Stimulated activated CD4-positive, alpha-beta T cell treated with anti-CD3 and anti-CD28 coated beads, Interleukin-4, amount 100 ng/mL, for 24 hours (primary cell): Measurements from ENCODE around the gene OR4F15.
"Not testable (repeated sequence)": the region's sequence is repeated elsewhere in the genome, so short reads cannot be mapped to it uniquely, and the experiment has no call there.

Source experiments
- DNase-seq: peaks from one replicate; pipeline ENCODE4 v3.0.0-alpha.2; 2020

OR4F15 gene

GRCh38 chr15:101811902-101812301, at the start of gene OR4F15:
TSS of gene OR4F15 (plus strand) at chr15:101812202. CDS start at chr15:101818187, 5,985 bp downstream.
- no peak for DNase-seq

DNA sequence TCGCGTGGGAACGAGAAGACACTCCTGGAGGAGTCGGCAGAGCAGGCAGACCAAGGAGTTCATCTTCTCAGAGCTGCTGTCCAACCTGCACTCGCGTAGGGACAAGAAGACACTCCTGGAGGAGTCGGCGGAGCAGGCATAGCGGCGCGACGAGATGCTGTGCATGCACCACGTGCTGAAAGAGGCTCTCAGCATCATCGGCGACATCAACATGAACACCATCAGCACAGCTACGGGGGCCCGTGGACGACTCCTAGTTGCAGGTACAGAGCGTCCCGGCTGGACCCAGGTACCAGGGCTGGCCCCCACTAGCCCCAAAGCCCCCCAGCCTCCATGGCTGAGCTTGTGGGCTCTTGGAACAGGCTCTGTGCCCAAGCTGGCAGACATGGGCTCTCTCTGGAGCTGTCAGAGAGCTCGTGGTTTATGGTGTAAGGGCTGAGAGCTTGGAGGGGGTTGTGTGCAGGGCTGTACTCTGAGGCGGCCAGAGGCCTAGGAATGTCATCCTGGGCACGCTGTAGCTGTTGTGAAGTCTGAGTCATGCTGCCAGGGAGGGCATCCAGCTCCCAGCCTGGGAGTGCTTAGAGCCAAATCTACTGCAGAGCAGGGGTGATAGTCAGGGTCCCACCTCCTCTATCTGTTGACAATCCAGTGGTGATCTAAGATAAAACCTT, 47.2 kb upstream of the OR4F15 start:
- not testable (repeated sequence) for DNase-seq

- DNase-seq, result not testable (repeated sequence)
Measured at GRCh38 chr15:101765340-101765671, 46.7 kb upstream of the OR4F15 start.

GRCh38 chr15:101765772-101766456, 46.1 kb upstream of the OR4F15 start:
- DNase-seq, result no peak

DNA sequence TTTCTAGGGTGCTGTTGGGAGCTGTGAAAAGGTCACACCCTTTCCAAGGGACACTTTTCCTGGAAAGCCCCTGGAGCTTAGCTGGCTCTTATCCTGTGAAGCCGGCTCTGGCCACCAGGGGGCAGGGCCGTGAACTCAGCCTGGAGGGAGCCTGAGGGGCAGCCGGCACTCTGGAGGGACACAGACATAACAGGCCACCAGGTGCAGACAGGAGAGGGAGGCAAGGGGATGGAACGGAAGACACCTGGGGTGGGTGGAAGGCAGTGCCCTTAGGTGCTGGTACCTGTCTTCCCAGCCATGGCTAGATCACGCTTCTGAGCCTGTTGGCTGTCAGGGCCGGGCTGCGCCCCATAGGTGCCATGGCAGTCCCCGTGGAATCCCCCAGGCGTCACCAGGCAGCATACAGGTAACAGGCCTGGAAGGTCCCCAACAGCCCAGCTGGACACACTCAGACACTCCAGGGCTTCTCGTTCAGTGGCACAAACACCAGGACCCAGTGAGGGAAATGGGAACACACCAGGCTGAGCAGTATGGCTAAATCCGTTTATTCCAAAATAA, 44.8 kb upstream of the OR4F15 start:
- DNase-seq, result not testable (repeated sequence)

- DNase-seq, result no peak
Measured at GRCh38 chr15:101772921-101773320, 39.1 kb upstream of the OR4F15 start.

DNA sequence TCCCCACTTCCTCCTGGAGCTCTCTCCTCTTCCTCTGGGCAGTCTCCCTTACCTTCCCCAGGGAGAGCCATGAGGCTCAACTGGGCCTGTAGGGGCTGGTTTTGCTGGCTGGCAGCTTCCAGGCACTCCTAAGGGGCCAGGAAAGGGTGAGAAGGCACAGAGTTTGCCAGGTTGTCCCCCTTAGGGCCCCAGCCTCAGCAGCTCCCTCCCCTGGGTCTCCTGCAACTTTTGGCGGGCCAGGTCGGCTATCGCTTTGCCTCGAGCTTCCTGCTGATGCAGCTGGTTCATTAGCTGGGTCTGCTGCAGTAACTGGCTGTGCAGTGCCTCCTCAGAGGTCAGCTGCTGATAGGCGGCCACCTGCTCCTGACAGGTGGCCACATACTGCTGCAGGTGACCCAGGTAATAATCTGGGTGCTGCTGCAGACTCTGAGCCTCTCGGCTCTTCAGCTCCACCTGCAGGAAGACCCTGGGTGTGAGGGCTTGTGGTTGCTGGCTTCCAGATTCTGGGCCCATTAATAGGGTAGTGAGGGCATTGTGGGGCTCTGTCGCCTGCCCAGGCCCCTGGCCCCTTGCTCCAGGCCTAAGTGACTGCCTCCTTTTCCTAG, 38.4 kb upstream of the OR4F15 start:
- DNase-seq, result no peak

DNA sequence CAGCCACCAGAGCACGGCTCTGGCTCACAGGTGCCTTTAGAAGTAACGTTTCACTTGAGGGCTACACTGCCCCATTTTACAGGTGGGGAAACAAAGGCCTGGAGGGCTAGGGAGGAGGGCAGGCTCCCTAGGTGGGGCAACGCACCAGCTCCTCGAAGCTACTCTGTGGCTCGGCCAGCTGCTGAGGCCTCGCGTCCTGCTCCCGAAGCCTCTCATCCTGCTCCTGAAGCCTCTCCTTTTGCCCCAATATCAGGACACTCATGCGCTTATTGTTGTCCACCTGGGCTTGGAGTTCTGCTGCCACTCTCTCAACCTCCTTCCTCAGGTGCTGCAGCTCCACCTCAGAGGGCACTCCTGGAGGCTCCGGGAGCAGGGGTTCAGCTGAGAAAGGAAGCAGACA, 36.9 kb upstream of the OR4F15 start:
- no peak for DNase-seq

- DNase-seq, result not testable (repeated sequence)
Measured at GRCh38 chr15:101778576-101778975, 33.4 kb upstream of the OR4F15 start.

DNA sequence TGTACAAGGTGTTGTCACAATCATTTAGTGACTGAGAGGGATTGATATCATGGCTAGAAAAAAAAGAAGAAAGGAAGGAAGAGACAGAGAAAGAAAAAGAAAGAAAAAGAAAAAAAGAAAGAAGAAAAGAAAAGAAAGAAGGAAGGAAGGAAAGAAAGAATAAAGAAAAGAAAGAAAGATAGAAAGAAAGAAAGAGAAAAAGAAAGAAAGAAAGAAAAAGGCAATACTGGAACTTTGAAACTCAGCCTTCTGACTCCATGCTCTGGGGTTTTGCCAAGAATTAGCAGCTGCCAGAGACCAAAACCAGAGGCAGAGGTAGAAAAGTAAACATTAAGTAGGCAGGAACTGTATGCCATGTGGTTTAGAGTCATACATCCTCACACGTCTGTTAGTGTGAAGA, 31.8 kb upstream of the OR4F15 start:
- not testable (repeated sequence) for DNase-seq

DNA sequence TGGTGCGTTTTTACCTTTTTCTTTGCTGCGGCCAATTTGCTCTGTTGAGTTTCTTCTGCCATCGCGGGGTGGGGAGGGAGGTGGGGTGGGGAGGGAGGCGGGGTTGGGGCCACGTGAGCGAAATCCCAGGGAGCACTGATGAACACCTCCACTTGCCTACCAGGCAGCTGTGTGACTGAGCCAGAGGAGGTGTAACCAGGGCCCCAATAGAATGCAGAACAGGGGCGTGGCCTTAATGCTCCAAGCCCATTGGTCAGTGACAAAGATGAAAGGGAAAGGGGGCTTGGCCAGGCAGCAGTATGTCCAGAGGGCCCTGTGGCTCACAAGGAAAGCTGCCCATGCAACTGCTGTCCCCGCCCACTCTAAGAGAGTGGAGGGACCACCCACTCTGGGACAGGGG, 30.1 kb upstream of the OR4F15 start:
- no peak for DNase-seq

- no peak for DNase-seq
Measured at GRCh38 chr15:101784644-101785043, 27.4 kb upstream of the OR4F15 start.

GRCh38 chr15:101786422-101786821, 25.6 kb upstream of the OR4F15 start:
- not testable (repeated sequence) for DNase-seq

- not testable (repeated sequence) for DNase-seq
Measured at GRCh38 chr15:101788001-101788400, 24.0 kb upstream of the OR4F15 start.

GRCh38 chr15:101788503-101789269, 23.3 kb upstream of the OR4F15 start:
- DNase-seq, result not testable (repeated sequence)

DNA sequence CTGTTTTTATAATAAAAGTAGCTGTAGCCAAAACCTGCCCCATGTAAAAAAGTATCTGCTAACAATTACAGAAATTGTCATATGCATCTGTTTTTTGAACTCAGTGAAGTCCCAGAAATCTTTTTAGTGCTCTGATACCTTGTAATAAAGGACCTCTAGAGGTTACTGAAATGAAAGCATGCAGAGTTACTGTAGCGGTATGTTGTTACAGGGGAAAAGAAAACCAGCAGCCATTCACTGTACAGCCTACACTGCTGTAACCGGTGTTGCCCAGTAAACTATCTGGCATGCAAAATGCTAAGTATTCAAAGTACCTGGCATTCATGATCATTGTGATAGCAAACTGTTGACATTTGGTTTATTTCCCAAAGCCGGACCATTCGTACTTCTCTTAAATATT, 21.3 kb upstream of the OR4F15 start:
- not testable (repeated sequence) for DNase-seq

GRCh38 chr15:101793981-101794380, 18.0 kb upstream of the OR4F15 start:
- not testable (repeated sequence) for DNase-seq

- no peak for DNase-seq
Measured at GRCh38 chr15:101795455-101795854, 16.5 kb upstream of the OR4F15 start.

- no peak for DNase-seq
Measured at GRCh38 chr15:101799665-101800064, 12.3 kb upstream of the OR4F15 start.

DNA sequence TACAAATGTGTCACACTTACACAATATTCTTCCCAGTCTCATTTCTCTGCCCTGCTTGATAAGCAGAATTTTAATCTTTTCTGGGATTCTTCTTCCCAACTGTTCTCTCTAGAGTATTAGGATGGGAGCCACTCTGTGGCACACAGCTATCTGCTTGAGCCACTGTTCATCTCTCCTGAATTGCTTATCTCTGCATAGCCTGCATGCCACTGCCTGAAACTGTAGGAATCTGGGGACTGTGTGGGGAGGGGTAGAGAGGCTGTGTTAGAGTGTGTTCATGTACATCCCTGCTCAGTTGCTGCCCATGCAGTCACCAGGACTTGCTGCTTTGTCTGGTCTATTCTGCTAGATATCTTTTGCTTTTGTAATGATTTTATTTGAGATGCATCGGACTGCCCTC, 11.0 kb upstream of the OR4F15 start:
- no peak for DNase-seq

- DNase-seq, result no peak
Measured at GRCh38 chr15:101803209-101803608, 8.8 kb upstream of the OR4F15 start, which contains the start of gene OR4F6. TSS of gene OR4F6 (plus strand) at chr15:101803509. CDS start at chr15:101805720, 2,211 bp downstream.

- no peak for DNase-seq
Measured at GRCh38 chr15:101803676-101804075, 8.3 kb upstream of the OR4F15 start.

- DNase-seq, result no peak
Measured at GRCh38 chr15:101804375-101804774, 7.6 kb upstream of the OR4F15 start.
